Neural crest cell (in vitro differentiated cells): Measurements from ENCODE around the gene PRKAG2. TPM values are rescaled to one million over a fixed set of nuclear protein-coding genes. Genes with fewer than 3 reads are reported as not detected.

Experiments used
- DNase-seq: peaks from one replicate; pipeline ENCODE4 v3.0.0; 2021; ENCODE audit warnings: low read depth, mixed read lengths, low spot score
- H3K27ac Mint-ChIP-seq: one replicate; pipeline ENCODE4 v1.8.0; 2021; ENCODE audit warnings: mild to moderate bottlenecking, mixed read lengths; ENCODE audit not compliant: unreplicated experiment
- H3K27me3 Mint-ChIP-seq: 2 replicates; pipeline ENCODE4 v1.8.0; 2021; ENCODE audit warnings: low read depth, mild to moderate bottlenecking, mixed read lengths
- H3K36me3 Mint-ChIP-seq: 2 replicates; pipeline ENCODE4 v1.8.0; 2021; ENCODE audit warnings: low read depth, mild to moderate bottlenecking, mixed read lengths
- H3K4me1 Mint-ChIP-seq: 2 replicates; pipeline ENCODE4 v1.8.0; 2021; ENCODE audit warnings: mixed read lengths
- H3K4me3 Mint-ChIP-seq: one replicate; pipeline ENCODE4 v1.8.0; 2021; ENCODE audit warnings: mild to moderate bottlenecking, mixed read lengths
- H3K9me3 Mint-ChIP-seq: 2 replicates; pipeline ENCODE4 v1.8.0; 2021; ENCODE audit warnings: mixed read lengths
- total RNA-seq: library from RNA; stranded (reverse); gene quantifications from 2 replicates; pipeline ENCODE4 v1.2.1, GENCODE V29; 2021
- TF ChIP-seq, protein P1 (sequence below): fragments of 200-600 bp; sonication (generic); conservative IDR thresholded peaks from 2 replicates; pipeline ENCODE4 v1.5.0; 2021; ENCODE audit warnings: antibody characterized with exemption, mild to moderate bottlenecking

The PRKAG2 gene
- total RNA-seq, 1 donor from 2014 or later: 12.5 TPM

DNA sequence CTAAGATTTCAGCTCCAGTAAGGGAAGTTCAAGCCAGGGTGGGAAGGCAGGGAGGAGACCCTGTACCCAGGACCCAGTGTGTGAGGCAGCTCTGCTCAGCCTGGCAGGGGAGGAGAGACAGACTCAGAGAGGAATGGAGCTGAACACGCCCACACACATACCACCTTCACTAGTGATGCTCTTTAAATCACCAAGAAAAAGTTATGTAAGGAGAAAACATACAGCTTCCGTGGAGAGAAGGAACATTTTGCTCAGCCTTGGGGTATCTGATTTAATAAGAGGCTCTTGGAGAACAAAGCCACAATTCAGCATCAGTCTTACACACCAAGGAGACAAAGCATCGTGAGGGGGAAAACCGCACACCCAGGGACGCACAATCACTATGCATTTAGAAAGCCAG is 62.9 kb downstream of the PRKAG2 start:
- peaks cover 18% of the 10 kb centered on the region for H3K4me1 Mint-ChIP-seq

DNA sequence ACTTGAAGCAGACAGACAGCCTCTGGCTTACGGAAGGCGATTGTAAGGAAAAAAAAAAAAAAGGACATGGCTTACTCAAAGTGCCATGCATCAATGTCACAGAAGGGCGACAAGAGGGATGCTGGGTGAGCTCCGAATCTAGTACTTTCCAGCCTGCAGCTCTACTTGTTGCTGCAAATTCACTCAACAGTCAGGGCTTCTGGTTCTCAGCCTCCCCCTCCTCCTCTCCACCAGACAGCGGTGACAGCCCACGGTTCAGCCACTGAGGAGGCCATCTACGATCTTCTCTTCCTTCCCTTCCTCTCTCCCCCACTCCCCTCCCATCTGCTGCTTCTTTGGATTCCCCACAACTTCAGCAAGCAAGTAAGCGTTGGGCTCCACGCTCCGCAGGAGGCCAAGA is 63.5 kb downstream of the PRKAG2 start:
- Mint-ChIP-seq H3K27me3 (peaks cover 42% of the 10 kb centered on the region), H3K9me3 (no peaks in the 10 kb centered on the region), H3K27ac (no peak overlapping the region), H3K36me3 (no peaks in the 10 kb centered on the region), H3K4me1 (peaks cover 18% of the 10 kb centered on the region), H3K4me3 (no peak overlapping the region)
- TF ChIP-seq, protein P1, sequence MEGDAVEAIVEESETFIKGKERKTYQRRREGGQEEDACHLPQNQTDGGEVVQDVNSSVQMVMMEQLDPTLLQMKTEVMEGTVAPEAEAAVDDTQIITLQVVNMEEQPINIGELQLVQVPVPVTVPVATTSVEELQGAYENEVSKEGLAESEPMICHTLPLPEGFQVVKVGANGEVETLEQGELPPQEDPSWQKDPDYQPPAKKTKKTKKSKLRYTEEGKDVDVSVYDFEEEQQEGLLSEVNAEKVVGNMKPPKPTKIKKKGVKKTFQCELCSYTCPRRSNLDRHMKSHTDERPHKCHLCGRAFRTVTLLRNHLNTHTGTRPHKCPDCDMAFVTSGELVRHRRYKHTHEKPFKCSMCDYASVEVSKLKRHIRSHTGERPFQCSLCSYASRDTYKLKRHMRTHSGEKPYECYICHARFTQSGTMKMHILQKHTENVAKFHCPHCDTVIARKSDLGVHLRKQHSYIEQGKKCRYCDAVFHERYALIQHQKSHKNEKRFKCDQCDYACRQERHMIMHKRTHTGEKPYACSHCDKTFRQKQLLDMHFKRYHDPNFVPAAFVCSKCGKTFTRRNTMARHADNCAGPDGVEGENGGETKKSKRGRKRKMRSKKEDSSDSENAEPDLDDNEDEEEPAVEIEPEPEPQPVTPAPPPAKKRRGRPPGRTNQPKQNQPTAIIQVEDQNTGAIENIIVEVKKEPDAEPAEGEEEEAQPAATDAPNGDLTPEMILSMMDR: no peak
- DNase-seq: no peak

More for the DNA sequence above, 62.9 kb downstream of the PRKAG2 start:
- no peak overlapping the region for H3K27ac Mint-ChIP-seq
- H3K4me3 Mint-ChIP-seq: no peak overlapping the region
- no peak for DNase-seq
- TF ChIP-seq, protein P1: no peak
- peaks cover 42% of the 10 kb centered on the region for H3K27me3 Mint-ChIP-seq
- H3K9me3 Mint-ChIP-seq: no peaks in the 10 kb centered on the region
- H3K36me3 Mint-ChIP-seq: no peaks in the 10 kb centered on the region

DNA sequence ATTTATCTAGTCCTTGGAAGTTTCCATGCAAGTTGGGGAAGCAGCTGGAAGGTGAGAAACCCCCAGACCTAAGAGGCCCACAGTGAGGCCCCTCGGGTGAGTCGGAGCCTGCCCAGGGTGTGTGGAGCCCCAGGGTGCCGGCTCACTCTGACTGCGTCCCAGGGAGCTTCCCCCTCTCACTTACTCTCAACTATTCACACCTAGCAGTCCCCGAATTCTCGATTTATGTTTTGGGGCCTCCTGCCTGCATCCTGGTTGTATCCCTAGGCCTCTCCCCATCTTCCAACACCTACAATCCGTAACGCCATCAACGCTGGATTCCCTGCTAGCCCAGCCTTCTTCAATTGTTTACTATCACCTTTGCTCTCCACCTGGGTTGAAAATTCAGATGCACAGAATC is 63.9 kb downstream of the PRKAG2 start:
- TF ChIP-seq, protein P1: no peak

DNA sequence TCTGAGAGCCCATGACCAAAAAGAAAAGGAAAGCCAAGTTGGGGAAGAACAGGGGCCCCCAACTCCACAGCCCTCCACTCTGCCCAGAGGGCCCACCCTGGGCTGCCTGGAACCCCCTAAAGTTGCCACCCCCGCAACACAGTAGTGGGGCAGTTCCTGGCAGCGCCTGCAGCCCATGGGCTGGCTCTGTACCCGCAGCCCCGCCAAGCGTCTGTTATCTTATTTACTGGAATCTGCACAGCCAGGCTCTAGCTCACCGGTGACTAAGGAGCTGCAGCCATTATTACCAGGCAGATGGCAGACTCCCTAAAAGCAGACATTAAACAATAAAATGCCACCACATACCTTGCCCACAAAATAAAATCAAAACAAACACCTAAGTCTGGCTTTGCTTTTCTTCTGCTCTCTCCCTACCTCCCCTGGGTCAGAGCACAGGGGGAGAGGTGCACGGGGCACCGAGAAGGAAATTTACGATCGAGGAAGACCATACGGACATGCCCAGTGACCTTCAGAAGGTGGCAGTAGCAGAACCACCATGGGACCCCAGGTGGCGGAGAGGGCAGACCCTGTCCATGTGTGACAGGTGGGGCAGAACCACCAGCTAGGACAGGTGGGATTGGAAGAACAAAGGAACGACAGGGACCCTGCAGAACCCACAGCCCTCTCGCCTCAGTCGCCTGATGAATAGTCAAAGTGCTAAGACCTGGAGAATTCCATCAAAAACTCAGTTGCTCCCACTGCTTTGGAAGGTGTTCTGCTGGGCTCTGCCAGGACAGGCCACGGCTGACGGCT is 66.3 kb downstream of the PRKAG2 start:
- no peak for DNase-seq
- H3K27me3 Mint-ChIP-seq: peaks cover 31% of the 10 kb centered on the region
- H3K4me3 Mint-ChIP-seq: no peak overlapping the region
- H3K4me1 Mint-ChIP-seq: peaks cover 18% of the 10 kb centered on the region
- no peaks in the 10 kb centered on the region for H3K36me3 Mint-ChIP-seq
- H3K9me3 Mint-ChIP-seq: no peaks in the 10 kb centered on the region
- no peak overlapping the region for H3K27ac Mint-ChIP-seq
- TF ChIP-seq, protein P1: no peak

More for the DNA sequence above, 63.9 kb downstream of the PRKAG2 start:
- no peak for DNase-seq
- Mint-ChIP-seq H3K27ac (no peak overlapping the region), H3K9me3 (no peaks in the 10 kb centered on the region), H3K4me3 (no peak overlapping the region), H3K27me3 (peaks cover 42% of the 10 kb centered on the region), H3K4me1 (peaks cover 18% of the 10 kb centered on the region), H3K36me3 (no peaks in the 10 kb centered on the region)

DNA sequence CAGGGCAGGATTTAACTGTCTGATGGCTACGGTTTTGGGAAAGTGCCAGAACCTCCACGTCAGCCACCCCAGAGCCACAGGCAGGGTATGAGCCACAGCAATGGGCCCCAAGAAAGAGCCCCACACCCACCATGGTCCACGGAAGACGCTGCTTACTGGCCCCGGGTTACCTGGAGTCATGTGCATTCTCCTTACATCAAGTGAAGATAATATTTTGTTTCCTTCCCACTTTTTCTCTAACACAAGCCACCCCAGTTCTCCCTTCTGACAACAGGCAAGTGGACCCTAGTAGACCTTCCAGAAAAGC is 67.1 kb downstream of the PRKAG2 start:
- H3K9me3 Mint-ChIP-seq: no peaks in the 10 kb centered on the region
- no peak for DNase-seq
- no peak overlapping the region for H3K4me3 Mint-ChIP-seq
- no peak overlapping the region for H3K27ac Mint-ChIP-seq
- TF ChIP-seq, protein P1: no peak
- peaks cover 18% of the 10 kb centered on the region for H3K4me1 Mint-ChIP-seq
- H3K36me3 Mint-ChIP-seq: no peaks in the 10 kb centered on the region
- H3K27me3 Mint-ChIP-seq: peaks cover 23% of the 10 kb centered on the region
